NT2/D1 (cell line): ENCODE results near the gene CCDC102B.
"Not testable (repeated sequence)": the region's sequence is repeated elsewhere in the genome, so short reads cannot be mapped to it uniquely, and the experiment has no call there.

Experiments
- DNase-seq: peaks from one replicate; pipeline ENCODE4 v3.0.0-alpha.2; 2011; ENCODE audit warnings: low read depth, low spot score
- H3K27me3 ChIP-seq: 2 replicates; pipeline ENCODE4 v1.6.0; 2011; ENCODE audit warnings: mild to moderate bottlenecking; ENCODE audit not compliant: insufficient read length, insufficient read depth
- H3K36me3 ChIP-seq: 2 replicates; pipeline ENCODE4 v1.6.1; 2011; ENCODE audit warnings: mild to moderate bottlenecking, low read length, mixed read lengths; ENCODE audit not compliant: insufficient read depth, insufficient read length
- H3K4me1 ChIP-seq: 2 replicates; pipeline ENCODE4 v1.5.1; 2011; ENCODE audit not compliant: insufficient read depth, insufficient read length
- H3K4me3 ChIP-seq: 2 replicates; pipeline ENCODE4 v1.5.1; 2011; ENCODE audit warnings: low read depth; ENCODE audit not compliant: insufficient read length
- H3K9ac ChIP-seq: 2 replicates; pipeline ENCODE4 v1.6.0; 2011; ENCODE audit warnings: low read depth; ENCODE audit not compliant: insufficient read length
- H3K9me3 ChIP-seq: 2 replicates; pipeline ENCODE4 v1.5.1; 2011; ENCODE audit warnings: mild to moderate bottlenecking, low read length; ENCODE audit not compliant: insufficient read depth
- SUZ12 ChIP-seq: IDR thresholded peaks from 2 replicates; pipeline ENCODE4 v1.6.1; 2011; ENCODE audit not compliant: insufficient read length, insufficient read depth; ENCODE audit errors: extremely low read depth
- YY1 ChIP-seq: IDR thresholded peaks from 2 replicates; pipeline ENCODE4 v1.6.1; 2011; ENCODE audit not compliant: insufficient read length, insufficient read depth
- ZNF274 ChIP-seq: IDR thresholded peaks from 2 replicates; pipeline ENCODE4 v1.6.1; 2011; ENCODE audit warnings: mild to moderate bottlenecking, low read depth, low read length

The CCDC102B gene

DNA sequence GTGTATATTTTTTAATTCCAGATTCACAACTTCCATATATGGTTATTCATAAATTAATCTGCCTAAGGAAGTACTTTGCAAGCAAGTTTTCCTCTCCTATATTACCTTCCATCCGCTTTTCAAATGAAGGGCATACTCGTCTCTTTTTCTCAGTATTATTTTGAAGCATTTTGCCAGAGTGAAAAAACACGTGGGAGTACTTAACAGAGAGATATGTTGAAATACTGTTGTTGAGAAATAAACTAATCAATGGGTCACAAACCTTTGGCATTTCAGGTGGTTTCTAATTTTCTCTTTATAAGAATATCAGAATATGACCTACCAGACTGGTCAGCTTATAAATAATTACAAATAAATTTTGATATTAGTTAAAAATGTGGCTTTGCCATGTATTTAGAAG lies 67.6 kb downstream of the CCDC102B start:
- H3K9me3 ChIP-seq, result no peaks in the 10 kb centered on the region

DNA sequence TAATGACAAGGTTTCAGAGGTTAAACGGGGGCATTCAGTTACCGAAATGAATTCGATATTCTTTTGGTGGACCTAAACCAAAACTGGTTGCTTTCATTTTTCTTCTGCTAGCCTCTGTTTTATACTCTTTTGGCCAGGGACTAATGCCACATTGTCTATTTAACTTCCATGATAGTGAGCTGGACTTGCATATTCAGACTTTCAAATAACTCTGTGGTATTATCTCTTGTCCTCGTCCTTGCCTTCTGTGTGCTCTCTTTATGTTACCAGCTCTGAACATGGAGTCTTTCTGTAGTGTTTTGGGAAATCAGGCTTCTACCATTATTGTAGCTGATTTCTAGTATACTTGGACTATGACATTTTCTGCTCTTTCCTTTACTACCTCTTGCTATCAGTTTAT lies 75.1 kb downstream of the CCDC102B start:
- no peaks in the 10 kb centered on the region for H3K4me1 ChIP-seq
- no peak overlapping the region for H3K9ac ChIP-seq
- no peak for DNase-seq
- H3K4me3 ChIP-seq, result no peak overlapping the region
- H3K9me3 ChIP-seq, result no peaks in the 10 kb centered on the region
- no peaks in the 10 kb centered on the region for H3K36me3 ChIP-seq
- TF ChIP-seq YY1 (no peak), ZNF274 (no peak), SUZ12 (no peak)
- H3K27me3 ChIP-seq, result no peaks in the 10 kb centered on the region

More for the DNA sequence above, 67.6 kb downstream of the CCDC102B start:
- DNase-seq, result no peak
- Histone ChIP-seq H3K4me3 (no peak overlapping the region), H3K36me3 (no peaks in the 10 kb centered on the region), H3K4me1 (no peaks in the 10 kb centered on the region), H3K9ac (no peak overlapping the region), H3K27me3 (no peaks in the 10 kb centered on the region)
- TF ChIP-seq YY1 (no peak), SUZ12 (no peak), ZNF274 (no peak)

- no peak overlapping the region for H3K9ac ChIP-seq
- H3K4me1 ChIP-seq, result no peaks in the 10 kb centered on the region
- H3K9me3 ChIP-seq, result no peaks in the 10 kb centered on the region
- no peak for TF ChIP-seq SUZ12
- no peak for TF ChIP-seq YY1
- no peak for TF ChIP-seq ZNF274
- H3K27me3 ChIP-seq, result no peaks in the 10 kb centered on the region
- no peak overlapping the region for H3K4me3 ChIP-seq
- DNase-seq, result no peak
- no peaks in the 10 kb centered on the region for H3K36me3 ChIP-seq
Observed at GRCh38 chr18:68874361-68874760, 76.5 kb downstream of the CCDC102B start.

- not testable (repeated sequence) for DNase-seq, H3K4me1 ChIP-seq, H3K4me3 ChIP-seq, H3K27me3 ChIP-seq, H3K36me3 ChIP-seq, H3K9ac ChIP-seq, H3K9me3 ChIP-seq
Observed at GRCh38 chr18:68879947-68880346, 82.1 kb downstream of the CCDC102B start.

GRCh38 chr18:68887410-68887809 lies 89.5 kb downstream of the CCDC102B start:
- no peaks in the 10 kb centered on the region for H3K9me3 ChIP-seq
- no peaks in the 10 kb centered on the region for H3K4me1 ChIP-seq
- TF ChIP-seq ZNF274 (no peak), YY1 (no peak), SUZ12 (no peak)
- H3K4me3 ChIP-seq, result no peak overlapping the region
- no peaks in the 10 kb centered on the region for H3K36me3 ChIP-seq
- no peak overlapping the region for H3K9ac ChIP-seq
- no peaks in the 10 kb centered on the region for H3K27me3 ChIP-seq
- no peak for DNase-seq

DNA sequence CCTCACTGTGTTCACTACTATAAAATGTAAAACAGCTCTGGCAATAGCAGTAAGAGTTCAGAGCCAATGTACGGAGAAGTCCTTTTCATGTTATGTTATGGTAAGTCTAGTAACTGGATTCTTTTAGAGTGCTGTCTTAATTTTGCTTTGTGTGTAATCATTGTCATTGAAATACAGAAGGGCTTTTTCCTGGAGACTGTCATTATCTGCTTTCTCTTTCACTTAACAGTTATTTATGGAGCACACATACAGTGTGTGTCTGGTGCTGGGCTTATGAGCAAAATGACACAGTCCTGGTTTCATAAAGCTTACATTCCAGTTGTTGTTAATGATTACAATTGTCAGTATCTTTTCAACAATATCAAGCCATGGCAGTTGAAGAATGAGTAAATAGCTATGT lies 95.5 kb downstream of the CCDC102B start:
- no peak for DNase-seq
- no peak for TF ChIP-seq SUZ12
- no peak for TF ChIP-seq YY1
- no peak for TF ChIP-seq ZNF274
- H3K27me3 ChIP-seq, result no peaks in the 10 kb centered on the region
- H3K9ac ChIP-seq, result no peak overlapping the region
- H3K4me1 ChIP-seq, result no peaks in the 10 kb centered on the region
- H3K36me3 ChIP-seq, result no peaks in the 10 kb centered on the region
- H3K4me3 ChIP-seq, result no peak overlapping the region
- no peaks in the 10 kb centered on the region for H3K9me3 ChIP-seq

- DNase-seq, result no peak
- no peak overlapping the region for H3K4me3 ChIP-seq
- no peaks in the 10 kb centered on the region for H3K27me3 ChIP-seq
- TF ChIP-seq ZNF274, result no peak
- TF ChIP-seq YY1, result no peak
- no peak for TF ChIP-seq SUZ12
- H3K36me3 ChIP-seq, result no peaks in the 10 kb centered on the region
- H3K4me1 ChIP-seq, result no peaks in the 10 kb centered on the region
- no peak overlapping the region for H3K9ac ChIP-seq
- H3K9me3 ChIP-seq, result no peaks in the 10 kb centered on the region
Observed at GRCh38 chr18:68897286-68897685, 99.4 kb downstream of the CCDC102B start.

- Histone ChIP-seq H3K9me3 (no peaks in the 10 kb centered on the region), H3K9ac (no peak overlapping the region), H3K36me3 (no peaks in the 10 kb centered on the region), H3K27me3 (no peaks in the 10 kb centered on the region), H3K4me1 (no peaks in the 10 kb centered on the region), H3K4me3 (no peak overlapping the region)
- DNase-seq, result no peak
- TF ChIP-seq SUZ12 (no peak), YY1 (no peak)
Observed at GRCh38 chr18:68909579-68909978, 111.7 kb downstream of the CCDC102B start.
